T-helper 2 cell treated with Interferon-gamma antibody and Interleukin-4, amounts not matched to agents 5 μg/mL and 100 μg/mL, for 36 hours (primary cell): ENCODE data around the gene IRX2.

ENCODE experiments used
- DNase-seq: peaks from one replicate; pipeline ENCODE4 v3.0.0; 2021; ENCODE audit warnings: low spot score
- H3K27ac Mint-ChIP-seq: one replicate; pipeline ENCODE4 v1.8.0; 2021; ENCODE audit warnings: mild to moderate bottlenecking, mixed read lengths
- H3K27me3 Mint-ChIP-seq: one replicate; pipeline ENCODE4 v1.8.0; 2021; ENCODE audit warnings: low read depth, mixed read lengths
- H3K36me3 Mint-ChIP-seq: one replicate; pipeline ENCODE4 v1.8.0; 2021; ENCODE audit warnings: low read depth, mixed read lengths
- H3K4me1 Mint-ChIP-seq: one replicate; pipeline ENCODE4 v1.8.0; 2021; ENCODE audit warnings: low read depth, mixed read lengths
- H3K4me3 Mint-ChIP-seq: one replicate; pipeline ENCODE4 v1.8.0; 2022; ENCODE audit warnings: mild to moderate bottlenecking, moderate library complexity, mixed read lengths
- H3K9me3 Mint-ChIP-seq: one replicate; pipeline ENCODE4 v1.8.0; 2021; ENCODE audit warnings: mixed read lengths

IRX2 gene

GRCh38 chr5:2751592-2752021, at the start of gene IRX2:
IRX2 (minus strand) TSS chr5:2751677; CDS start chr5:2751413, 264 bp downstream.
- Mint-ChIP-seq H3K36me3 (no peaks in the 10 kb centered on the region), H3K27me3 (peaks cover 58% of the 10 kb centered on the region), H3K9me3 (no peaks in the 10 kb centered on the region), H3K27ac (peak within 1 kb of the TSS; percentile 65), H3K4me3 (peak within 1 kb of the TSS; percentile 13), H3K4me1 (peaks cover 2% of the 10 kb centered on the region)
- DNase-seq, result no peak

- no peak overlapping the region for H3K27ac Mint-ChIP-seq
- H3K36me3 Mint-ChIP-seq, result no peaks in the 10 kb centered on the region
- no peaks in the 10 kb centered on the region for H3K4me1 Mint-ChIP-seq
- H3K9me3 Mint-ChIP-seq, result no peaks in the 10 kb centered on the region
- no peak for DNase-seq
- H3K27me3 Mint-ChIP-seq, result no peaks in the 10 kb centered on the region
- no peak overlapping the region for H3K4me3 Mint-ChIP-seq
Observed at GRCh38 chr5:2800035-2800434, 48.6 kb upstream of the IRX2 start.

- no peaks in the 10 kb centered on the region for H3K9me3 Mint-ChIP-seq
- no peak overlapping the region for H3K4me3 Mint-ChIP-seq
- DNase-seq, result no peak
- H3K36me3 Mint-ChIP-seq, result no peaks in the 10 kb centered on the region
- H3K27me3 Mint-ChIP-seq, result no peaks in the 10 kb centered on the region
- no peak overlapping the region for H3K27ac Mint-ChIP-seq
- H3K4me1 Mint-ChIP-seq, result no peaks in the 10 kb centered on the region
Observed at GRCh38 chr5:2797981-2798380, 46.5 kb upstream of the IRX2 start.

- H3K27me3 Mint-ChIP-seq, result no peaks in the 10 kb centered on the region
- no peak for DNase-seq
Observed at GRCh38 chr5:2797160-2797559, 45.7 kb upstream of the IRX2 start.

GRCh38 chr5:2783223-2783622, 31.7 kb upstream of the IRX2 start:
- no peaks in the 10 kb centered on the region for H3K4me1 Mint-ChIP-seq
- H3K36me3 Mint-ChIP-seq, result no peaks in the 10 kb centered on the region
- no peaks in the 10 kb centered on the region for H3K27me3 Mint-ChIP-seq
- H3K4me3 Mint-ChIP-seq, result no peak overlapping the region
- no peak overlapping the region for H3K27ac Mint-ChIP-seq
- no peak for DNase-seq
- H3K9me3 Mint-ChIP-seq, result peaks cover 4% of the 10 kb centered on the region

More at GRCh38 chr5:2797160-2797559, 45.7 kb upstream of the IRX2 start:
- Mint-ChIP-seq H3K4me1 (no peaks in the 10 kb centered on the region), H3K27ac (no peak overlapping the region), H3K36me3 (no peaks in the 10 kb centered on the region), H3K4me3 (no peak overlapping the region), H3K9me3 (no peaks in the 10 kb centered on the region)

- Mint-ChIP-seq H3K4me3 (no peak overlapping the region), H3K4me1 (no peaks in the 10 kb centered on the region)
Observed at GRCh38 chr5:2782658-2783057, 31.2 kb upstream of the IRX2 start.

GRCh38 chr5:2780421-2781171, 29.1 kb upstream of the IRX2 start:
- Mint-ChIP-seq H3K27me3 (no peaks in the 10 kb centered on the region), H3K9me3 (peaks cover 4% of the 10 kb centered on the region), H3K27ac (no peak overlapping the region), H3K4me1 (no peaks in the 10 kb centered on the region), H3K36me3 (no peaks in the 10 kb centered on the region), H3K4me3 (no peak overlapping the region)
- DNase-seq, result no peak

More at GRCh38 chr5:2782658-2783057, 31.2 kb upstream of the IRX2 start:
- peaks cover 4% of the 10 kb centered on the region for H3K9me3 Mint-ChIP-seq
- no peaks in the 10 kb centered on the region for H3K36me3 Mint-ChIP-seq
- no peaks in the 10 kb centered on the region for H3K27me3 Mint-ChIP-seq
- no peak for DNase-seq
- H3K27ac Mint-ChIP-seq, result no peak overlapping the region

- Mint-ChIP-seq H3K36me3 (no peaks in the 10 kb centered on the region), H3K27me3 (no peaks in the 10 kb centered on the region), H3K4me1 (no peaks in the 10 kb centered on the region), H3K27ac (no peak overlapping the region), H3K9me3 (peaks cover 4% of the 10 kb centered on the region), H3K4me3 (no peak overlapping the region)
- no peak for DNase-seq
Observed at GRCh38 chr5:2779459-2779858, 28.0 kb upstream of the IRX2 start.

- Mint-ChIP-seq H3K9me3 (peaks cover 4% of the 10 kb centered on the region), H3K4me3 (no peak overlapping the region), H3K27me3 (no peaks in the 10 kb centered on the region), H3K4me1 (no peaks in the 10 kb centered on the region), H3K27ac (no peak overlapping the region), H3K36me3 (no peaks in the 10 kb centered on the region)
- no peak for DNase-seq
Observed at GRCh38 chr5:2776337-2777302, 25.1 kb upstream of the IRX2 start.

- Mint-ChIP-seq H3K4me3 (no peak overlapping the region), H3K36me3 (no peaks in the 10 kb centered on the region), H3K27me3 (no peaks in the 10 kb centered on the region), H3K4me1 (no peaks in the 10 kb centered on the region), H3K9me3 (peaks cover 4% of the 10 kb centered on the region), H3K27ac (no peak overlapping the region)
- DNase-seq, result no peak
Observed at GRCh38 chr5:2773327-2773726, 21.9 kb upstream of the IRX2 start.

- H3K9me3 Mint-ChIP-seq, result no peaks in the 10 kb centered on the region
- no peak overlapping the region for H3K27ac Mint-ChIP-seq
- H3K4me1 Mint-ChIP-seq, result no peaks in the 10 kb centered on the region
- no peaks in the 10 kb centered on the region for H3K36me3 Mint-ChIP-seq
- H3K4me3 Mint-ChIP-seq, result no peak overlapping the region
- no peak for DNase-seq
- no peaks in the 10 kb centered on the region for H3K27me3 Mint-ChIP-seq
Observed at GRCh38 chr5:2767089-2767488, 15.6 kb upstream of the IRX2 start.

GRCh38 chr5:2764581-2764980, 13.1 kb upstream of the IRX2 start:
- Mint-ChIP-seq H3K36me3 (no peaks in the 10 kb centered on the region), H3K27me3 (peaks cover 3% of the 10 kb centered on the region)

GRCh38 chr5:2763533-2763794, 12.0 kb upstream of the IRX2 start:
- no peak overlapping the region for H3K27ac Mint-ChIP-seq
- H3K4me3 Mint-ChIP-seq, result no peak overlapping the region
- no peaks in the 10 kb centered on the region for H3K4me1 Mint-ChIP-seq
- no peak for DNase-seq
- H3K36me3 Mint-ChIP-seq, result no peaks in the 10 kb centered on the region
- no peaks in the 10 kb centered on the region for H3K9me3 Mint-ChIP-seq
- peaks cover 3% of the 10 kb centered on the region for H3K27me3 Mint-ChIP-seq

More at GRCh38 chr5:2764581-2764980, 13.1 kb upstream of the IRX2 start:
- no peak overlapping the region for H3K27ac Mint-ChIP-seq
- no peaks in the 10 kb centered on the region for H3K4me1 Mint-ChIP-seq
- no peak for DNase-seq
- H3K4me3 Mint-ChIP-seq, result no peak overlapping the region
- no peaks in the 10 kb centered on the region for H3K9me3 Mint-ChIP-seq

- peaks cover 5% of the 10 kb centered on the region for H3K27me3 Mint-ChIP-seq
- no peak for DNase-seq
- H3K9me3 Mint-ChIP-seq, result no peaks in the 10 kb centered on the region
- no peaks in the 10 kb centered on the region for H3K4me1 Mint-ChIP-seq
- no peaks in the 10 kb centered on the region for H3K36me3 Mint-ChIP-seq
- no peak overlapping the region for H3K27ac Mint-ChIP-seq
- H3K4me3 Mint-ChIP-seq, result no peak overlapping the region
Observed at GRCh38 chr5:2762744-2763532, 11.5 kb upstream of the IRX2 start.
